ENCODE results near the gene SLC30A7. TPM values are rescaled to one million over a fixed set of nuclear protein-coding genes. Genes with fewer than 3 reads are reported as not detected.

The SLC30A7 gene
- total RNA-seq, 1 donor from 2014 or later: 28.2 TPM

GRCh38 chr1:101005183-101005582, 109.3 kb downstream of the SLC30A7 start:
- Mint-ChIP-seq H3K36me3 (ENCODE audit: insufficient read depth) (peaks cover 7% of the 10 kb centered on the region), H3K27me3 (no peaks in the 10 kb centered on the region), H3K4me1 (ENCODE audit: low read depth) (peaks cover 11% of the 10 kb centered on the region), H3K4me3 (ENCODE audit: low read depth) (no peak overlapping the region), H3K27ac (no peak overlapping the region), H3K9me3 (ENCODE audit: low read depth) (no peaks in the 10 kb centered on the region)
- DNase-seq (ENCODE audit: low spot score, unreplicated experiment): no peak
- TF ChIP-seq CTCF (IDR thresholded peaks at IDR 0.05; ENCODE audit: unreplicated experiment): no peak

- Mint-ChIP-seq H3K4me3 (ENCODE audit: low read depth) (no peak overlapping the region), H3K27me3 (no peaks in the 10 kb centered on the region), H3K27ac (no peak overlapping the region), H3K9me3 (ENCODE audit: low read depth) (no peaks in the 10 kb centered on the region), H3K36me3 (ENCODE audit: insufficient read depth) (peaks cover 8% of the 10 kb centered on the region), H3K4me1 (ENCODE audit: low read depth) (peaks cover 11% of the 10 kb centered on the region)
- no peak for TF ChIP-seq CTCF (IDR thresholded peaks at IDR 0.05; ENCODE audit: unreplicated experiment)
- no peak for DNase-seq (ENCODE audit: low spot score, unreplicated experiment)
Observed at GRCh38 chr1:101005871-101006270, 110.0 kb downstream of the SLC30A7 start.

- Mint-ChIP-seq H3K36me3 (ENCODE audit: insufficient read depth) (peaks cover 6% of the 10 kb centered on the region), H3K4me1 (ENCODE audit: low read depth) (peaks cover 11% of the 10 kb centered on the region), H3K4me3 (ENCODE audit: low read depth) (no peak overlapping the region), H3K9me3 (ENCODE audit: low read depth) (no peaks in the 10 kb centered on the region), H3K27me3 (no peaks in the 10 kb centered on the region), H3K27ac (no peak overlapping the region)
- TF ChIP-seq CTCF (IDR thresholded peaks at IDR 0.05; ENCODE audit: unreplicated experiment): no peak
- no peak for DNase-seq (ENCODE audit: low spot score, unreplicated experiment)
Observed at GRCh38 chr1:101006553-101006952, 110.7 kb downstream of the SLC30A7 start.

GRCh38 chr1:101008229-101008834, 112.4 kb downstream of the SLC30A7 start:
- no peaks in the 10 kb centered on the region for H3K27me3 Mint-ChIP-seq

GRCh38 chr1:101013776-101014175, 117.9 kb downstream of the SLC30A7 start:
- peaks cover 9% of the 10 kb centered on the region for H3K36me3 Mint-ChIP-seq (ENCODE audit: insufficient read depth)
- H3K4me3 Mint-ChIP-seq (ENCODE audit: low read depth): no peak overlapping the region
- DNase-seq (ENCODE audit: low spot score, unreplicated experiment): no peak
- H3K4me1 Mint-ChIP-seq (ENCODE audit: low read depth): peaks cover 2% of the 10 kb centered on the region
- H3K9me3 Mint-ChIP-seq (ENCODE audit: low read depth): no peaks in the 10 kb centered on the region
- TF ChIP-seq CTCF (IDR thresholded peaks at IDR 0.05; ENCODE audit: unreplicated experiment): no peak
- H3K27me3 Mint-ChIP-seq: no peaks in the 10 kb centered on the region
- H3K27ac Mint-ChIP-seq: no peak overlapping the region

More at GRCh38 chr1:101008229-101008834, 112.4 kb downstream of the SLC30A7 start:
- Mint-ChIP-seq H3K36me3 (ENCODE audit: insufficient read depth) (peaks cover 8% of the 10 kb centered on the region), H3K4me1 (ENCODE audit: low read depth) (peaks cover 9% of the 10 kb centered on the region), H3K9me3 (ENCODE audit: low read depth) (no peaks in the 10 kb centered on the region), H3K4me3 (ENCODE audit: low read depth) (no peak overlapping the region), H3K27ac (no peak overlapping the region)
- TF ChIP-seq CTCF (IDR thresholded peaks at IDR 0.05; ENCODE audit: unreplicated experiment): no peak
- no peak for DNase-seq (ENCODE audit: low spot score, unreplicated experiment)

All from progenitor cell of endocrine pancreas (in vitro differentiated cells).